Endothelial cell of umbilical vein (primary cell): Measurements from ENCODE around the gene AP4S1. TPM values are rescaled to one million over a fixed set of nuclear protein-coding genes. Genes with fewer than 3 reads are reported as not detected.

Source experiments
- BruUV-seq: library from RNA; stranded (reverse); fragments of 400-500 nt; replicated peaks from 2 replicates; lab custom pipeline; 2021; lab: Mats Ljungman, UMichigan
- CTCF ChIA-PET: fragments of 300-600, 350-600 bp; sonication (Branson Sonifier 250); formaldehyde crosslinking; loops from one replicate; lab custom pipeline; 2021; ENCODE audit warnings: antibody characterized with exemption, inconsistent platforms; lab: Charles Lee
- POLR2A ChIA-PET: fragments of 300-600, 350-600 bp; sonication (Branson Sonifier 250); formaldehyde crosslinking; loops from one replicate; lab custom pipeline; 2021; ENCODE audit warnings: antibody characterized with exemption, inconsistent platforms; lab: Charles Lee
- DNase-seq: peaks from one replicate; pipeline ENCODE4 v3.0.0-alpha.2; 2011; ENCODE audit warnings: low read depth, low spot score
- FAIRE-seq: peaks from 2 replicates; lab custom pipeline; 2011; peaks lifted over from hg19 to GRCh38; lab: Jason Lieb, UNC
- H2AFZ ChIP-seq: 2 replicates; pipeline ENCODE4 v1.6.0; 2012; ENCODE audit warnings: low read depth, low read length, control low read depth, inconsistent platforms
- H3K27ac ChIP-seq: 2 replicates; pipeline ENCODE4 v1.5.1; 2011; ENCODE audit warnings: low read depth, mild to moderate bottlenecking, control low read depth, low read length, moderate library complexity; ENCODE audit not compliant: insufficient read depth
- H3K27me3 ChIP-seq, 2 experiments: 2 replicates each; pipeline versions ENCODE4 v1.6.0 to v1.6.1; 2011; ENCODE audit warnings: low read length in 2 of 2, mixed read lengths in 1 of 2; ENCODE audit not compliant: control insufficient read depth in 2 of 2, insufficient read depth in 2 of 2
- H3K36me3 ChIP-seq, 2 experiments: 2 replicates in 1 of 2; 3 replicates in 1 of 2; pipeline ENCODE4 v1.5.1; 2011; ENCODE audit warnings: low read length in 2 of 2, mild to moderate bottlenecking in 1 of 2, moderate library complexity in 1 of 2; ENCODE audit not compliant: control insufficient read depth in 2 of 2, insufficient read depth in 2 of 2; ENCODE audit errors: extremely low read depth in 1 of 2
- H3K4me1 ChIP-seq: 3 replicates; pipeline ENCODE4 v1.5.1; 2011; ENCODE audit warnings: mild to moderate bottlenecking, low read length; ENCODE audit not compliant: control insufficient read depth, insufficient read depth; ENCODE audit errors: extremely low read depth
- H3K4me2 ChIP-seq: 2 replicates; pipeline ENCODE4 v1.6.1; 2011; ENCODE audit warnings: low read length, control low read depth, mixed read lengths; ENCODE audit not compliant: insufficient read depth
- H3K4me3 ChIP-seq, 3 experiments: fragments of 200-600 bp in 1 of 3; sonication (generic), shearing (Covaris generic) in 1 of 3; replicated peaks in 1 of 3; 2 replicates each; pipeline ENCODE4 v1.5.1; 2011 to 2016; ENCODE audit warnings: control low read depth in 3 of 3, low read length in 3 of 3, mild to moderate bottlenecking in 2 of 3, inconsistent platforms in 1 of 3, low read depth in 1 of 3, moderate library complexity in 1 of 3; ENCODE audit not compliant: insufficient read depth in 1 of 3
- H3K79me2 ChIP-seq: 2 replicates; pipeline ENCODE4 v1.6.0; 2012; ENCODE audit warnings: low read length, inconsistent platforms; ENCODE audit not compliant: control insufficient read depth, insufficient read depth
- H3K9ac ChIP-seq: replicated peaks from 2 replicates; pipeline ENCODE3; 2011; ENCODE audit warnings: low read length, control low read depth; ENCODE audit not compliant: insufficient read depth; ENCODE audit errors: extremely low read depth
- H3K9me1 ChIP-seq: replicated peaks from 3 replicates; pipeline ENCODE4 v1.6.0; 2011; ENCODE audit warnings: mild to moderate bottlenecking, low read length; ENCODE audit not compliant: control insufficient read depth, insufficient read depth; ENCODE audit errors: extremely low read depth
- H3K9me3 ChIP-seq: replicated peaks from 2 replicates; pipeline ENCODE4 v1.5.1; 2012; ENCODE audit warnings: low read length, inconsistent platforms; ENCODE audit not compliant: control insufficient read depth, insufficient read depth
- H4K20me1 ChIP-seq: replicated peaks from 2 replicates; pipeline ENCODE3; 2011; ENCODE audit warnings: mild to moderate bottlenecking, low read length; ENCODE audit not compliant: control insufficient read depth, insufficient read depth; ENCODE audit errors: extremely low read depth
- CTCF ChIP-seq, 2 donors: IDR thresholded peaks; 1 replicate in 1 of 2; 2 replicates in 1 of 2; pipeline ENCODE4 v1.5.1; 2011; ENCODE audit warnings: low read length in 2 of 2, mild to moderate bottlenecking in 2 of 2, moderate library complexity in 2 of 2, control low read depth in 1 of 2, inconsistent platforms in 1 of 2, low read depth in 1 of 2; ENCODE audit not compliant: insufficient read depth in 1 of 2; ENCODE audit errors: extremely low read depth in 1 of 2
- EZH2 ChIP-seq: IDR thresholded peaks from 2 replicates; pipeline ENCODE4 v1.6.1; 2012; ENCODE audit warnings: borderline replicate concordance, low read depth, mild to moderate bottlenecking, moderate library complexity, low read length, inconsistent platforms; ENCODE audit not compliant: severe bottlenecking
- FOS ChIP-seq: IDR thresholded peaks from 2 replicates; pipeline ENCODE4 v1.6.1; 2011; ENCODE audit warnings: mild to moderate bottlenecking, low read length, moderate library complexity, borderline replicate concordance; ENCODE audit not compliant: insufficient read depth
- GATA2 ChIP-seq: IDR thresholded peaks from 2 replicates; pipeline ENCODE4 v1.7.0; 2011; ENCODE audit warnings: low read depth, mild to moderate bottlenecking, moderate library complexity, mixed read lengths, low read length; ENCODE audit not compliant: insufficient read length, insufficient read depth
- JUN ChIP-seq: IDR thresholded peaks from 2 replicates; pipeline ENCODE4 v1.6.1; 2011; ENCODE audit warnings: borderline replicate concordance, low read depth; ENCODE audit not compliant: insufficient read length, insufficient read depth
- MAX ChIP-seq: IDR thresholded peaks from 2 replicates; pipeline ENCODE4 v1.6.1; 2011; ENCODE audit not compliant: insufficient read depth, insufficient read length
- MYC ChIP-seq: IDR thresholded peaks from one replicate; pipeline ENCODE4 v1.6.1; 2011; ENCODE audit warnings: mild to moderate bottlenecking, low read depth, low read length
- POLR2A ChIP-seq: IDR thresholded peaks from 2 replicates; pipeline ENCODE4 v1.6.1; 2012; ENCODE audit warnings: low read depth, mild to moderate bottlenecking, control low read depth, low read length
- POLR2AphosphoS5 ChIP-seq: IDR thresholded peaks from 2 replicates; pipeline ENCODE4 v1.6.1; 2012; ENCODE audit warnings: low read depth, mild to moderate bottlenecking, control low read depth, low read length, moderate library complexity; ENCODE audit not compliant: insufficient read depth
- dilution Hi-C: fragments of 300-500 bp; cut with MboI; formaldehyde crosslinking; loops from one replicate; pipeline ENCODE4 v1.15.0; 2019; ENCODE audit warnings: low sequenced_read_pairs; ENCODE audit not compliant: extremely low pct_ligation_motif_present
- intact Hi-C: fragments of 100-400 bp; cut with micrococcal nuclease; formaldehyde crosslinking; loops from one replicate; pipeline ENCODE4 v1.10.0; 2022
- polyA plus RNA-seq, 4 experiments: library from polyadenylated mRNA; depleted of rRNA in 3 of 4; stranded (reverse) in 3 of 4; unstranded in 1 of 4; fragments of >200 nt; gene quantifications; 2 replicates each; pipeline versions ENCODE4 v1.2.1 to v1.2.3, GENCODE V29; 2011 to 2012; ENCODE audit warnings: missing spikeins in 1 of 4
- total RNA-seq: library from RNA; stranded (reverse); gene quantifications from 2 replicates; pipeline ENCODE4 v1.2.3, GENCODE V29; 2021

Gene AP4S1
- total and polyA plus RNA-seq, 2 donors (not counting 3 experiments of a cell fraction or from before 2014, with no cell fraction given), result 2.8 to 7.2 TPM

- Histone ChIP-seq H3K4me1 (no peaks in the 10 kb centered on the region), H2AFZ (no peak overlapping the region), H3K4me2 (no peak overlapping the region), H3K27me3 (no peaks in the 10 kb centered on the region), H3K27ac (no peak overlapping the region), H4K20me1 (no peaks in the 10 kb centered on the region), H3K9me1 (no peaks in the 10 kb centered on the region), H3K79me2 (no peaks in the 10 kb centered on the region), H3K9ac (no peak overlapping the region), H3K36me3 (no peaks in the 10 kb centered on the region), H3K9me3 (no peaks in the 10 kb centered on the region), H3K4me3 (no peak overlapping the region)
- BruUV-seq, result no TSS peak
- intact Hi-C loops, result no loop called here
- TF ChIP-seq GATA2 (no peak), CTCF (IDR thresholded peaks at IDR 0.05; ENCODE audit: extremely low read depth in 1 of 2, insufficient read depth in 1 of 2, low read depth in 1 of 2, low read length in 2 of 2) (no peak), POLR2A (no peak), MYC (no peak), EZH2 (no peak), FOS (no peak), JUN (no peak), MAX (no peak), POLR2AphosphoS5 (no peak)
- dilution Hi-C loops, result no loop called here
- CTCF ChIA-PET, result interaction anchor here (1.5 kb wide), 1 partner anchor 7 kb away, joined by 3 read pairs; no protein-coding TSS in a partner anchor
- POLR2A ChIA-PET, result no interaction called here
- DNase-seq, result no peak
- FAIRE-seq, result no peak
Observed at GRCh38 chr14:31071151-31071550, 45.7 kb downstream of the AP4S1 start.
